Neuronal stem cell (in vitro differentiated cells): ENCODE data around the gene SLIT3.

Source experiments
- DNase-seq: peaks from one replicate; pipeline ENCODE4 v3.0.0-alpha.2; 2013; ENCODE audit warnings: low spot score
- H2AFZ ChIP-seq: one replicate; pipeline ENCODE4 v1.6.1; 2013; ENCODE audit warnings: mild to moderate bottlenecking, low read length, inconsistent platforms
- H2AK5ac ChIP-seq: 2 replicates; pipeline ENCODE4 v1.6.1; 2013; ENCODE audit warnings: low read depth, mild to moderate bottlenecking, inconsistent platforms, low read length, moderate library complexity, mixed read lengths
- H2BK120ac ChIP-seq: 2 replicates; pipeline ENCODE4 v1.6.1; 2013; ENCODE audit warnings: low read depth, mild to moderate bottlenecking, inconsistent platforms, low read length, moderate library complexity, mixed read lengths
- H2BK12ac ChIP-seq: one replicate; pipeline ENCODE4 v1.6.1; 2013; ENCODE audit warnings: low read length, inconsistent platforms
- H2BK15ac ChIP-seq: 2 replicates; pipeline ENCODE4 v1.6.1; 2013; ENCODE audit warnings: mild to moderate bottlenecking, low read length, inconsistent platforms, mixed read lengths
- H2BK5ac ChIP-seq: one replicate; pipeline ENCODE4 v1.6.1; 2013; ENCODE audit warnings: inconsistent platforms, mild to moderate bottlenecking, low read length, moderate library complexity
- H3K14ac ChIP-seq: one replicate; pipeline ENCODE4 v1.6.1; 2013; ENCODE audit warnings: low read length, inconsistent platforms
- H3K18ac ChIP-seq: 2 replicates; pipeline ENCODE4 v1.6.1; 2013; ENCODE audit warnings: low read length, inconsistent platforms
- H3K23ac ChIP-seq: 2 replicates; pipeline ENCODE4 v1.6.1; 2013; ENCODE audit warnings: low read depth, mild to moderate bottlenecking, mixed read lengths, low read length, inconsistent platforms; ENCODE audit not compliant: poor library complexity
- H3K27ac ChIP-seq: replicated peaks from 3 replicates; pipeline ENCODE4 v1.5.1; 2013; ENCODE audit warnings: low read length, inconsistent platforms
- H3K27me3 ChIP-seq, 3 experiments: 2 replicates each; pipeline ENCODE4 v1.6.1; 2013; ENCODE audit warnings: low read length in 3 of 3, mild to moderate bottlenecking in 2 of 3, inconsistent platforms in 1 of 3, low read depth in 1 of 3, mixed read lengths in 1 of 3, moderate library complexity in 1 of 3; ENCODE audit not compliant: control insufficient read depth in 3 of 3, insufficient read depth in 3 of 3
- H3K36me3 ChIP-seq, 2 donors: replicated peaks in 1 of 2; 2 replicates each; pipeline ENCODE4 v1.6.1; 2013; ENCODE audit warnings: low read length in 2 of 2; ENCODE audit not compliant: control insufficient read depth in 2 of 2, insufficient read depth in 2 of 2
- H3K4ac ChIP-seq: 2 replicates; pipeline ENCODE4 v1.6.1; 2013; ENCODE audit warnings: inconsistent platforms, mild to moderate bottlenecking, low read length, moderate library complexity
- H3K4me1 ChIP-seq, 2 donors: 1 replicate in 1 of 2; 2 replicates in 1 of 2; pipeline ENCODE4 v1.6.1; 2013; ENCODE audit warnings: low read length in 2 of 2, low read depth in 1 of 2; ENCODE audit not compliant: control insufficient read depth in 2 of 2, insufficient read depth in 1 of 2
- H3K4me2 ChIP-seq: one replicate; pipeline ENCODE4 v1.6.1; 2013; ENCODE audit warnings: mild to moderate bottlenecking, low read length, inconsistent platforms; ENCODE audit not compliant: insufficient read depth, poor library complexity, severe bottlenecking
- H3K4me3 ChIP-seq, 2 donors: 2 replicates each; pipeline ENCODE4 v1.5.1; 2013; ENCODE audit warnings: low read length in 2 of 2, mild to moderate bottlenecking in 2 of 2, inconsistent platforms in 1 of 2, moderate library complexity in 1 of 2
- H3K79me1 ChIP-seq: one replicate; pipeline ENCODE4 v1.6.1; 2013; ENCODE audit warnings: low read depth, mild to moderate bottlenecking, inconsistent platforms, low read length, moderate library complexity
- H3K9ac ChIP-seq: one replicate; pipeline ENCODE4 v1.6.1; 2013; ENCODE audit warnings: mild to moderate bottlenecking, low read depth, low read length, inconsistent platforms; ENCODE audit not compliant: poor library complexity
- H3K9me3 ChIP-seq, 2 donors: replicated peaks in 1 of 2; 2 replicates each; pipeline versions ENCODE3 to v1.6.1; 2013; ENCODE audit warnings: low read length in 2 of 2, mild to moderate bottlenecking in 2 of 2, inconsistent platforms in 1 of 2, low read depth in 1 of 2, mixed read lengths in 1 of 2, moderate library complexity in 1 of 2; ENCODE audit not compliant: control insufficient read depth in 2 of 2, insufficient read depth in 1 of 2
- H4K8ac ChIP-seq: one replicate; pipeline ENCODE4 v1.6.1; 2013; ENCODE audit warnings: low read depth, mild to moderate bottlenecking, inconsistent platforms, low read length, moderate library complexity
- H4K91ac ChIP-seq: one replicate; pipeline ENCODE4 v1.6.1; 2013; ENCODE audit warnings: low read length, low read depth, mild to moderate bottlenecking, inconsistent platforms; ENCODE audit not compliant: poor library complexity
- WGBS, 2 donors: extraction: QIAGEN DNeasy Blood & Tissue Kit; methylation state at CpG; one replicate each; pipeline ENCODE4 v1.1.7; 2013; ENCODE audit warnings: missing lambda C conversion rate in 2 of 2, mixed read lengths in 1 of 2; ENCODE audit not compliant: insufficient read length in 2 of 2, insufficient replicate concordance in 1 of 2; ENCODE audit errors: extremely low coverage in 2 of 2; 5-methylcytosine and 5-hydroxymethylcytosine counted together

Gene SLIT3

DNA sequence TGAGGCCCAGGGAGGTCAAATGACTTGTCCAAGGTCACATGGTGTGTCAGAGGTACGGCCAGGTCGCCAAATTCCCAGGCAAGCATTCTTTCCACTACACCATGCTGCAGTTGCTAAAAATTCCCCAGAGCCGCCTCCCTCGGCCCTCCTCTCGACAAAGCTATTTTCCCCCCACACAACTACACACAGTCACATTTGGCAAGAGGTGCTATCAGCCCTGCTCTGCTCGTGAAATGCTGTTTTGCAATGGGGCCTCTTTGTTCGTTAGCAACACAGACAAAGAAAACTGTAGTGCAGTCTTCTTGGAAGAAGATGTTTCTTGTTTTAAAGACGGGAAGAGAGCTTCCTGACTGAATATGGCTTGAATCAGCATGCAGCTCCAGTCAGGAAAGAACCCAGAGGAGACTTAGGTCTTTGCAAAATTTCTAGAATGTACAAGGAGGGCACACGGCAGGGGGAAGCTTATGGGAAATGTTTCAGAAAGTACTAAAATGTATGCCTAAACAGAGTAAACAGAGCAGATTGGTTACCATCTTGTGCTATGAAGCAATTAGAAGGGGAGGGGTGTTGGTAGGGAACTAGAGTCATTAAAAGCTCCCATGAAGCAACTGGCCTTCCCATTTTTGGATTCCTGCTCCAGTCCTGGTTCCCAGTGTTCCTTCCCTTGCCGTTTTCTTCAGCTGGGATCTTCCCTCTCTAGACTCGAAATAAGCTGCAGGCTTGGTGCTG, 14.2 kb downstream of the SLIT3 start:
- H3K18ac ChIP-seq, result no peak overlapping the region
- no peak overlapping the region for H2AK5ac ChIP-seq
- no peak overlapping the region for H3K27ac ChIP-seq
- H3K4me2 ChIP-seq, result no peak overlapping the region
- no peak overlapping the region for H2BK15ac ChIP-seq
- H3K9me3 ChIP-seq, result peaks cover 0 to 5% of the 10 kb centered on the region in 2 donors
- peaks cover 0 to 4% (median 0%) of the 10 kb centered on the region in 3 experiments for H3K27me3 ChIP-seq
- no peak overlapping the region for H2BK12ac ChIP-seq
- no CpG with 5 or more reads among the region's 11 CpGs for WGBS, 2 donors
- no peak for DNase-seq
- no peak overlapping the region for H4K8ac ChIP-seq
- no peaks in the 10 kb centered on the region for H3K36me3 ChIP-seq
- H4K91ac ChIP-seq, result no peak overlapping the region
- no peaks in the 10 kb centered on the region for H3K79me1 ChIP-seq
- H2BK120ac ChIP-seq, result no peak overlapping the region
- H3K4me3 ChIP-seq, result no peak overlapping the region
- H3K4me1 ChIP-seq, result peaks cover 0 to 1% of the 10 kb centered on the region in 2 donors
- no peak overlapping the region for H2AFZ ChIP-seq
- no peak overlapping the region for H3K23ac ChIP-seq
- H3K4ac ChIP-seq, result no peak overlapping the region
- H2BK5ac ChIP-seq, result no peak overlapping the region
- H3K14ac ChIP-seq, result no peak overlapping the region
- no peak overlapping the region for H3K9ac ChIP-seq

- Histone ChIP-seq H3K36me3 (no peaks in the 10 kb centered on the region), H3K9ac (no peak overlapping the region), H2BK15ac (no peak overlapping the region), H2BK120ac (no peak overlapping the region), H4K91ac (no peak overlapping the region), H3K4ac (no peak overlapping the region), H3K27me3 (no peaks in the 10 kb centered on the region), H3K9me3 (peaks cover 0 to 3% of the 10 kb centered on the region in 2 donors), H3K79me1 (no peaks in the 10 kb centered on the region), H3K4me1 (no peaks in the 10 kb centered on the region), H2BK5ac (no peak overlapping the region), H3K18ac (no peak overlapping the region), H4K8ac (no peak overlapping the region), H3K4me3 (no peak overlapping the region), H3K14ac (no peak overlapping the region), H2BK12ac (no peak overlapping the region), H2AK5ac (no peak overlapping the region), H2AFZ (no peak overlapping the region), H3K23ac (no peak overlapping the region), H3K27ac (no peak overlapping the region), H3K4me2 (no peak overlapping the region)
- WGBS, 2 donors, result no CpG with 5 or more reads among the region's 6 CpGs
- DNase-seq, result no peak
Observed at GRCh38 chr5:169283887-169284286, 17.1 kb downstream of the SLIT3 start.

DNA sequence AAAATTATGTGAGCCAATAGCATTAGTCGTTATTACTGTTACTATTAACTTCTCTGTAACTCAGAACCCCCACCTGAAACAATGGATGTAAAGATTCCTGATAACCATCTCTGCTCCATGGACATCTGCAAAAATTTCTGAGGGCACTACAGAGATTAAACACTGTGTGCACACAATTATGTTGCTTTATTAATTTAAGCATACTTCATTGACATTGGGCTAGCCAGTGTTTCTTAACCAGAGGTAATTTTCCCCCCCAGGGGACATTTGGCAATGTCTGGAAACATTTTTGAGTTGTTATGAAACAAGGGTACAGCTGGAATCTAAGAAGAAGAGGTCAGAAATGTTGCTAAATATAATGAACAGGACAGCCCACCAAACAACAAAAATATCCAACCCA, 19.3 kb downstream of the SLIT3 start:
- no CpG with 5 or more reads among the region's 1 CpG for WGBS, 2 donors

GRCh38 chr5:169280696-169281095, 20.2 kb downstream of the SLIT3 start:
- no peak overlapping the region for H2BK12ac ChIP-seq
- H4K8ac ChIP-seq, result no peak overlapping the region
- no peak overlapping the region for H3K9ac ChIP-seq
- H3K14ac ChIP-seq, result no peak overlapping the region
- no peak overlapping the region for H3K4me3 ChIP-seq
- H3K18ac ChIP-seq, result no peak overlapping the region
- H2BK15ac ChIP-seq, result no peak overlapping the region
- H3K4me2 ChIP-seq, result no peak overlapping the region
- no peaks in the 10 kb centered on the region for H3K4me1 ChIP-seq
- H4K91ac ChIP-seq, result no peak overlapping the region
- no peak overlapping the region for H2BK5ac ChIP-seq
- H3K79me1 ChIP-seq, result no peaks in the 10 kb centered on the region
- H3K36me3 ChIP-seq, result no peaks in the 10 kb centered on the region
- no peak overlapping the region for H2AK5ac ChIP-seq
- WGBS, 2 donors, result no CpG with 5 or more reads among the region's 3 CpGs
- no peak overlapping the region for H3K4ac ChIP-seq
- peaks cover 0 to 3% of the 10 kb centered on the region in 2 donors for H3K9me3 ChIP-seq
- H2AFZ ChIP-seq, result no peak overlapping the region
- no peaks in the 10 kb centered on the region for H3K27me3 ChIP-seq
- H3K27ac ChIP-seq, result no peak overlapping the region
- no peak for DNase-seq
- H3K23ac ChIP-seq, result no peak overlapping the region
- no peak overlapping the region for H2BK120ac ChIP-seq

More for the DNA sequence above, 19.3 kb downstream of the SLIT3 start:
- H3K79me1 ChIP-seq, result no peaks in the 10 kb centered on the region
- H4K91ac ChIP-seq, result no peak overlapping the region
- H4K8ac ChIP-seq, result no peak overlapping the region
- no peak overlapping the region for H2AK5ac ChIP-seq
- H3K36me3 ChIP-seq, result no peaks in the 10 kb centered on the region
- H3K23ac ChIP-seq, result no peak overlapping the region
- H2BK15ac ChIP-seq, result no peak overlapping the region
- H3K27me3 ChIP-seq, result no peaks in the 10 kb centered on the region
- H2BK120ac ChIP-seq, result no peak overlapping the region
- no peak overlapping the region for H3K27ac ChIP-seq
- no peak for DNase-seq
- H3K9me3 ChIP-seq, result peaks cover 0 to 3% of the 10 kb centered on the region in 2 donors
- H3K14ac ChIP-seq, result no peak overlapping the region
- no peak overlapping the region for H3K4me2 ChIP-seq
- no peak overlapping the region for H3K18ac ChIP-seq
- no peak overlapping the region for H2AFZ ChIP-seq
- H2BK5ac ChIP-seq, result no peak overlapping the region
- no peak overlapping the region for H2BK12ac ChIP-seq
- no peak overlapping the region for H3K4ac ChIP-seq
- H3K4me3 ChIP-seq, result no peak overlapping the region
- H3K4me1 ChIP-seq, result no peaks in the 10 kb centered on the region
- no peak overlapping the region for H3K9ac ChIP-seq
